Endometrial microvascular endothelial cells (primary cell): ENCODE data around the gene FMN1. TPM values are rescaled to one million over a fixed set of nuclear protein-coding genes. Genes with fewer than 3 reads are reported as not detected.

Experiments used
- in situ Hi-C: cut with HindIII; loops from 2 replicates; pipeline ENCODE4 v1.10.0; 2017; ENCODE audit warnings: low sequenced_read_pairs, low pct_unique_long_range_greater_than_20kb; ENCODE audit errors: inconsistent ontology term
- total RNA-seq: library from RNA; depleted of rRNA; stranded (reverse); fragments of >200 nt; gene quantifications from one replicate; pipeline ENCODE4 v1.2.3, GENCODE V29; 2015; ENCODE audit errors: inconsistent ontology term

FMN1 gene
- total RNA-seq, 1 donor from 2014 or later = 0.65 TPM

DNA sequence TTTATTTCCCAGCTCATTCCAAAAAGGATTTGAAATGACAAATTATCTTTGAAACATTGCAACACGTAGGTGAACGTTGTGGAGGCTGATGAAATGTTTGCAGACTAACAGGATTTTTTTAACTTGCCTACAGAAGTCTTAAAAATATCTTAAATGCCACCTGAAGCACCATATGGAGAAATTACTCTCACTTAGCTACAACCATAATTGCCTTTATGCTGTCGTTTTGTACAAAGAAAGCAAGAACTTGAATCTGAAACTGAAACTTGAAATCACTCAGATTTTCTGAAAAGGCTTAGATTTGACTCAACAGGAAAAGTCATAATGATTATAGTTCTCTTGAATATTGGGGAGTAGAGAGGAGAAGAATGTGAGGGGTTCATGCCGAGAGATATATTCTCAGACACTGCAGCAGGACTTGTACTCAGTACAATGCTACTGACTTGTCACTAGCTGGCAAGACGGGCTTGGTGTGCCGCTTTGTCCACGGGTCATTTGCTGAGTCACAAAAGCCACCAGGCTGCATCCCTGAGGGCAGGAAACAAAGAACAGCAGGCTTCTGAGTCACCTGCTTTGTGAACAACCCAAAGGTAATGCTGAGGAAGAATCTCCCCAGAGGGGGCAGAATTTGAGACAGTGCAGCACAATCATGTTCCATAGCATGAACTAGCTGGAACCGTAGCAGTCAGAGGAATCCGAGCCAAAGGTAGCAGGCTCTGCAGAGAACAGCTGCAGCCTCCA is 7.1 kb upstream of the FMN1 start:
- in situ Hi-C loops = no loop called here

DNA sequence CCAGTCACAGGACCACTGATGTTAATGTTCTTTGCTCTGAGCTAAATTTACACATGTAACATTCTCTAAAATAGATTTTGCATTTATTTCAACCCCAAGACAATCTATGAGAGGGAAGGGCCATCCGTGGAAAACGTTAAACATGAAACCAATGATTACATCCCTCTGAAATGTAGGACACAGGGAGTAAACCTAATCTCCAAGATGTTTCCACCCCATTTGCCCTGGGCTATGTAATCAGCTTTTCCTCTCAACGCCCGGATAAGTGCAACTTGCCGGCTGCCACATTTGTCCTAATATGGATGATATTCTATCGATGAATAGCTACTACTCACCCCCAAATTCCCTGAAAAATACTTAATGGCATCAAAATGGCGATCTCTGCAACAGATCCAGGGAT is 6.4 kb upstream of the FMN1 start:
- in situ Hi-C loops = no loop called here

DNA sequence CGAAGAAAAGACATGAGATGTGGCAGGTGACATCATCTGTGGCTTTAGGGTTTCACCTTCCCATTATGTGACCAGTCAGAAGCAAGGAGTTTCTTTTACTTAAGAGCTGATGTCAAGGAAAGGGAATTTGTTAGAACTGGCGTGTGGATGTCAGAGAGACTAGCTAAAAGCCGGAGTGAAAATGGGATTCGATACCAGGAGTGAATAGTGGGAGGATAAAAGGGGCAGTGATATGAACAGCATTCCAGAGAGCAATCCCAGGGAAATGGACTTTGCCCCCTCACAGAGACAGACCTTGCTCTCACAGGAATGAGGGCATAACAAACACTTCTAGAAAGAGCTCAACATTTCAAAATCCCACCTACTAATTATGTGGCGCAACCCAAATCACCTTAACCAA is 5.9 kb upstream of the FMN1 start:
- in situ Hi-C loops = no loop called here

DNA sequence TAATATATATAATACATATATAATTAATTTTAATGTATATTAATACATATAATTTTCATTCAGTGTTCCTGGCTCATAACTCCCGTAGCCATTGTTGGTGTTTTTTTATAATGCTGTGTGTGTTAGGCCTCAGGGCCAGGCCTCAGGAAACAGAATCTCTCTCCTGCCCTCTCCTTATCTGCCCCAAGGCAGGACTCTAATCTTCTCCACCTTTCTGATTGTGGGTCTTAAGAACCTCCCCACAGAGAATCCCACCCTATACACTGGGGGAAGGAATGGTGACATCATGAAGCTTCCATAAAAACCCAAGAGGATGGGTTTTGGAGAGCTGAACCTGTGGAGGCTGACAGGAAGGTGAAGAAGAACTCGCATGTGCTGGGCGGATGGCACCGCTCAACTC is 4.0 kb upstream of the FMN1 start:
- in situ Hi-C loops = no loop called here

DNA sequence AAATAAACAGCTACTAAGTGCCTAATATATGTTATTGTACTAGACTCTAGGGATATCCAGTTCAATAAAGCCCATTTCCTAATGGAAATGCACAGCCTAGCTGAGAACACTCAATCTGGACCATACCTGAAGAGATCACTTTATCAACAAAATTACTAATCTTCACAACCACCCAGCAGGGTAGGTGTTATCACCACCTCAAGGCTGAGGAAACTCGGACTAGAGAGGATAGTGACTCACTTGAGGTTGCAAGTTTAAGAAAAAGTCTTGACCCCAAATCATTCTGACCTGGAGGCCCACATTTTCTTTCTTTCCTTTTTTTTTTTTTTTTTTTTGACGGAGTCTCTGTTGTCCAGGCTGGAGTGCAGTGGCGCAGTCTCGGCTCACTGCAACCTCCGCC is 3.1 kb upstream of the FMN1 start:
- in situ Hi-C loops = no loop called here

DNA sequence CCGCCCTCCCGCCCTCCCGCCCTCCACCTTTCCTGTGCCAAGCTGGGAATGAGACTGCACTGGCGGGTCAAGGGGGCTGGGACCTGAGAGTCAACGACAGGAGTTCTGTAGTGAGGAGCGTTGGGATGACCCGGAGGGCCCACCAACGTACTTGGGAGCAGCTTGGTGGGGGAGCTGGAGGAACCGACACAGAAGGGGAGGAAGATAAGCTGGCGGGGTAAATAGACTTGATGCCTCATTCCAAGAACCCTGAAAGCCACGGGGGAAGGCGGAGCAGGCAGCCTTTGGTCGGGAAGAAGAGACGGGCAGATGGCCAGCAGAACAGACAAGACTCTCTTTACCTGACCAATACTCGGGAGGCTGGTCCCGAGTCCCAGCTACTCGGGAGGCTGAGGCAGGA is 277 bp downstream of the FMN1 start:
- in situ Hi-C loops = no loop called here

GRCh38 chr15:33191591-33191990 is 2.9 kb downstream of the FMN1 start:
- in situ Hi-C loops = no loop called here

DNA sequence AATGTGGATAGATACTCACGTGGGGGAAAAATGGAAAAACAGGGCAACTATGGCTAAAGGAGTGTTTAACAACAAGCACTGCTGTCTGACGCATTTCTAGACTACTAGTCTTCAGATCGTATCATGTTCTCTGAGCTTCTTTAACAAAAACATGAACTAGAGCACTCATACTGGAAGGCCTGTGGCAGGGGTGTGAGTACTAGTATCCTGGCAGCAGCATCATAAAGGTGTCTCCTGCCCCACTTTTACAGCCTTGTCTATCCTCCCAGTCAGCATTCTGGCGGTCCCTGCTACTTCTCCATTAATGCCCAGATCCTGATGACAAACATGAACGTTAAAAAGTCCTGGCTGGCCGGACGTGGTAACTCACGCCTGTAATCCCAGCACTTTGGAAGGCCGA is 4.0 kb downstream of the FMN1 start:
- in situ Hi-C loops = no loop called here

DNA sequence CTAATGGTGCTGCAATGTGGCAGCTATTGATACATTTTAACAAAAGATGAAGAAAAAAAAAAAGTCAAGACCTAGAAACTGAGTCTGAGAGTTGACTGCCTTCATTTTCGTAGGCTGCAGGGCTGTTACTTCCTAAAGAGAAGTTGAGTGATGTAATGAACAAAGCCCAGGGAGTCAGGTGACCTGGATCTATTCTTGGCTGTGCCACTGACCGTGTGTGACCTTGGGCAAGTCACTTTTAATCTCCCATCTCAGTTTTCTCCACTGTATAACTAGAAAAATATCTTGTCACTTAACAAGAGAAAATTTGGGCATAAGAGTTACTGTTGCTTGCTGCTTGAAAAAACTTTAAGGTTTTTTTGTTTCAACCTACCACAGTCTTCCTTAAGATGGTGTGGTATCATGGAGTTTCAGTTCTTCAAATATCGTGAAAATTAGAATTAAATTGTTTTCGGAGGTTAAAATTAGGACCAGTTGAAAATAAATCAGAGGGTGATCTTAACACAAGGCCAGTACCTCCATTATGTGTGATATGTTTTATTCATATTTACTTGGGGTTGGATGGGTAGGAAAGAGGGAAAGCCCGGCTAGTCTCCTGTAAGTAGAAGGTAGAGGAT is 5.8 kb downstream of the FMN1 start:
- in situ Hi-C loops = no loop called here

GRCh38 chr15:33188159-33188558 is 6.4 kb downstream of the FMN1 start:
- in situ Hi-C loops = no loop called here

DNA sequence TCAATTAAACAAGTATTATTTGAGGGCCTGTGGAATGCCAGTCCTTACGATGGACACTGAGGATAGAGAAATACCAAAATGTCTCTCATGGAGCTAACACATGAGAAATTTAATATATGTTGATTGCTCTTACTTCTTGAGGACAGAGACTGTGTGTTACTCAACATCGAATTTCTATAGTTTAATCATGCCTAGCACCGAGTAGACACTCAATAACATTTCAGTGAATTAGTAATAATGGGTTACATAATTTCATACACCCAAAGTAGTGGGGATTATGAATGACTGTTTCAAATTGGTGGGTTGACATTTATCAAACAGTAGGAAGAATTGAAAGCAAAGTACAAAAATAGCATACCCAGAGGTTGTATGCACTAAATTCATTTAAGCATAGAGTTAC is 11.2 kb downstream of the FMN1 start:
- in situ Hi-C loops = no loop called here

DNA sequence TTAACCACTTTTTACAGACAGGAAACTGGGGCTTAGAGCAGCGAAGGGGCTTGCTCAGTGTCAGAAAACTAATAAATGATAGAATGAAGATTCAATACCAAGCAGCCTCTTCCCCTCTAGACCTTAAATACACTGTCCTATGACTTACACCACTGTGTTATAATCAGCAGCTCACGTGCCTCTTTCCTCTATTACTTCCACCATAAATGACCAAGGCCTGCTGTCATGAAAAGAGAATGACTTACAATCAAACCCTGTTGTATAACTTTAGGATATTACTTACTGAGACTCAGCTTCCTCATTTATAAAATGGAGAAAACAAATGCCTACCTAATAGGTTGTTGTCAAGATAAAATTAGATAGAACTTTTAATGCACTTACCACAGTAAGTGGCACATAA is 11.6 kb downstream of the FMN1 start:
- in situ Hi-C loops = no loop called here

GRCh38 chr15:33182278-33182905 is 12.1 kb downstream of the FMN1 start:
- in situ Hi-C loops = no loop called here

GRCh38 chr15:33179874-33180273 is 14.6 kb downstream of the FMN1 start:
- in situ Hi-C loops = no loop called here

DNA sequence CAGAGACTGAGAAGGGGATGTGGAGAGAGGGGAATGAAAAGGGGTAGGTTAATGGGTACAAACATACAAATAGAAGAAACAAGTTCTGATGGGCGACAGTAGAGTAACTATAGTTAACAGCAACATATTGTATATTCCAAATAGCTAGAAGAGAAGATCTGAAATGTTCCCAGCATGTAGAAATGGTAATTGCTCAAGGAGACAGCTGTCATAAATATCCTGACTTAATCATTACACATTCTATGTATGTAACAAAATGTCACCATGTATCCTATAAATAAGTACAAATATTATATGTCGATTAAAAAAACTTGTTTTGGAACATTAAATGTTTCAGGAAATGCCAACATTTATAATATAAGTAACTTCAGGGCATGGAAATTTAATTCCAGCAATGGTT is 23.3 kb downstream of the FMN1 start:
- in situ Hi-C loops = no loop called here

GRCh38 chr15:33169625-33170024 is 24.9 kb downstream of the FMN1 start:
- in situ Hi-C loops = no loop called here

DNA sequence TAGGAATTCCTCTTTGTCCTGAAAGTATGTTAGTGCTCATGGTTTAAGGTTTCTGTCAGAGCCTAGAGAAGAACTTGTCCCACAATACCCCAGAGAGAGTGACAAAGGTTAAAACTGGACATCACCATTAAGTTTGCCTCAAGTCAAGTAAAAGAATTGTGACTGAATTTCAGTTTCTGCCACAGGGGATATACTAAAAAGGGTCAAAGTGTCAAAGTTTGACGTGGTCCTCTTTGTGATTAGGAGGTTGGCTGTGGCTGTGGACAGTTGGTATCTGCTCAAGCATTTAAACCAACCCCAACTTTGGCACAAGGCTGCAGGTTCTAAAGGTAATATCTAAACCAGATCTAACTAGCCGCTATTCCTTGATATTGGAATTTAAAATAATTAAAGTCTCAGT is 26.1 kb downstream of the FMN1 start:
- in situ Hi-C loops = no loop called here

GRCh38 chr15:33163816-33164215 is 30.7 kb downstream of the FMN1 start:
- in situ Hi-C loops = no loop called here

GRCh38 chr15:33161209-33161608 is 33.3 kb downstream of the FMN1 start:
- in situ Hi-C loops = no loop called here

GRCh38 chr15:33160581-33161165 is 33.8 kb downstream of the FMN1 start:
- in situ Hi-C loops = no loop called here
